ENCODE results near the gene OTOGL.

Gene OTOGL

GRCh38 chr12:80273144-80273543 is 173.8 kb downstream of the OTOGL start:
- Histone ChIP-seq H3K36me3 (ENCODE audit: control insufficient read depth, insufficient read depth, low read length) (no peaks in the 10 kb centered on the region), H3K27me3 (replicated peaks; ENCODE audit: control insufficient read depth, insufficient read depth, low read length) (no peaks in the 10 kb centered on the region), H3K4me3 (replicated peaks; ENCODE audit: low read depth, low read length) (no peak overlapping the region)
- no peak for DNase-seq (ENCODE audit: extremely low read depth, insufficient read length)
- TF ChIP-seq CTCF (IDR thresholded peaks at IDR 0.05; ENCODE audit: insufficient read depth, low read length, poor library complexity, severe bottlenecking): no peak

DNA sequence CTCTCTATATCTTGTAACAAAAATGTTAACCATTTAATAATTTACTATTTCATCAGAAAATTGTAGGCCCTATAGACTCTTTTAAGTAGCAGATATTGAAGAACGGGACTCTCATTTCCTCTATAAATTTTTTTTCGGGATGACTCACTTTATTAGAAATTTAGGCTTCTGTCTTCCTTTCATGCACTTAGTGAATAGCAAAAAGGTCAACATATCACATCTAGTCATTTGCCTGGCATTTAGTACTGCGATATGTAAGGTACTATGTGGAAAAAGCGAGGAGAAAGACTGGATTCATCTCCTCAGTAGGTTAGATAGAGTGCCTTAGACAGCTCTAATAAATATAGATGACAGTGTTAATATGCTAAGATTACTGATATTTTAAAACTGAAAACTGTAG is 178.4 kb downstream of the OTOGL start:
- no peak for TF ChIP-seq CTCF (IDR thresholded peaks at IDR 0.05; ENCODE audit: insufficient read depth, low read length, poor library complexity, severe bottlenecking)
- Histone ChIP-seq H3K36me3 (ENCODE audit: control insufficient read depth, insufficient read depth, low read length) (no peaks in the 10 kb centered on the region), H3K27me3 (replicated peaks; ENCODE audit: control insufficient read depth, insufficient read depth, low read length) (no peaks in the 10 kb centered on the region), H3K4me3 (replicated peaks; ENCODE audit: low read depth, low read length) (no peak overlapping the region)
- DNase-seq (ENCODE audit: extremely low read depth, insufficient read length): no peak

DNA sequence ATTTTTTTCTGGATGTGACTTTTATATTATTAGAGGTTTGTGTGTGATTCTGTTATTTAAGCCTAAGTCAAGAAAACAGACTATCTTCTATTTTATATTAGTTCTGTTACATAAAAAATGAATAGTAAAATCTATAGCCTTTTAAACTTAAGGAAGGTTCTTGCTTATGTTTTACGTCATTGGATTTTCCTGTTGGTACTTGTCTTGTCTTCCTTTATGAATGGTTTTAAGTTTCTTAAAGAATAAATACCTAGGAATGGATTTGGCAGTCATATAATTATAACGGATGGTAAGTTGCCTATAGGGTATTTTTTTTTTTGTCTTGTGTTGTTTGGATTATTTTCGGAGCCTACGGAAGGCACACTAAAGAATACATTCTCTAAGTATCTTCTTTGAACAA is 182.9 kb downstream of the OTOGL start:
- H3K27me3 ChIP-seq (replicated peaks; ENCODE audit: control insufficient read depth, insufficient read depth, low read length): no peaks in the 10 kb centered on the region

GRCh38 chr12:80282761-80283160 is 183.4 kb downstream of the OTOGL start:
- Histone ChIP-seq H3K4me3 (replicated peaks; ENCODE audit: low read depth, low read length) (no peak overlapping the region), H3K27me3 (replicated peaks; ENCODE audit: control insufficient read depth, insufficient read depth, low read length) (no peaks in the 10 kb centered on the region), H3K36me3 (ENCODE audit: control insufficient read depth, insufficient read depth, low read length) (no peaks in the 10 kb centered on the region)
- TF ChIP-seq CTCF (IDR thresholded peaks at IDR 0.05; ENCODE audit: insufficient read depth, low read length, poor library complexity, severe bottlenecking): no peak
- no peak for DNase-seq (ENCODE audit: extremely low read depth, insufficient read length)

More for the DNA sequence above, 182.9 kb downstream of the OTOGL start:
- no peak for TF ChIP-seq CTCF (IDR thresholded peaks at IDR 0.05; ENCODE audit: insufficient read depth, low read length, poor library complexity, severe bottlenecking)
- no peak overlapping the region for H3K4me3 ChIP-seq (replicated peaks; ENCODE audit: low read depth, low read length)
- H3K36me3 ChIP-seq (ENCODE audit: control insufficient read depth, insufficient read depth, low read length): no peaks in the 10 kb centered on the region
- no peak for DNase-seq (ENCODE audit: extremely low read depth, insufficient read length)

- Histone ChIP-seq H3K27me3 (replicated peaks; ENCODE audit: control insufficient read depth, insufficient read depth, low read length) (no peaks in the 10 kb centered on the region), H3K36me3 (ENCODE audit: control insufficient read depth, insufficient read depth, low read length) (no peaks in the 10 kb centered on the region), H3K4me3 (replicated peaks; ENCODE audit: low read depth, low read length) (no peak overlapping the region)
- no peak for TF ChIP-seq CTCF (IDR thresholded peaks at IDR 0.05; ENCODE audit: insufficient read depth, low read length, poor library complexity, severe bottlenecking)
- peak; percentile 35 for DNase-seq (ENCODE audit: extremely low read depth, insufficient read length)
Observed at GRCh38 chr12:80291108-80291754, 191.9 kb downstream of the OTOGL start.

- no peak overlapping the region for H3K4me3 ChIP-seq (replicated peaks; ENCODE audit: low read depth, low read length)
- H3K27me3 ChIP-seq (replicated peaks; ENCODE audit: control insufficient read depth, insufficient read depth, low read length): no peaks in the 10 kb centered on the region
- DNase-seq (ENCODE audit: extremely low read depth, insufficient read length): peak; percentile 26
- no peaks in the 10 kb centered on the region for H3K36me3 ChIP-seq (ENCODE audit: control insufficient read depth, insufficient read depth, low read length)
- TF ChIP-seq CTCF (IDR thresholded peaks at IDR 0.05; ENCODE audit: insufficient read depth, low read length, poor library complexity, severe bottlenecking): no peak
Observed at GRCh38 chr12:80293347-80293746, 194.0 kb downstream of the OTOGL start.

Data from GM06990 (cell line).